HepG2 (cell line): ENCODE data around the gene RIMS3. TPM values are rescaled to one million over a fixed set of nuclear protein-coding genes. Genes with fewer than 3 reads are reported as not detected.

ENCODE experiments used
- ATAC-seq: fragments of 200-7000 bp; cut with Tn5 transposase; 3 replicates; pipeline ENCODE4 v1.9.1; 2020; ENCODE audit warnings: mild to moderate bottlenecking, moderate library complexity
- BruUV-seq: library from RNA; stranded (reverse); fragments of 400-500 nt; replicated peaks from 2 replicates; lab custom pipeline; 2021; lab: Mats Ljungman, UMichigan
- CTCF ChIA-PET: fragments of 300-600 bp; formaldehyde crosslinking; extraction: SDS; loops from one replicate; lab custom pipeline; 2021; ENCODE audit warnings: low total read pairs, inconsistent platforms, low intra/inter-chr PET ratio; lab: Yijun Ruan, JAX
- POLR2A ChIA-PET: fragments of 350-600 bp; sonication (Branson Sonifier 250); formaldehyde crosslinking; loops from one replicate; lab custom pipeline; 2020; ENCODE audit warnings: antibody characterized with exemption, inconsistent platforms; lab: Yijun Ruan, JAX
- DNase-seq: peaks from one replicate; pipeline ENCODE4 v3.0.0-alpha.2; 2015; ENCODE audit warnings: low spot score
- FAIRE-seq: peaks from 3 replicates; lab custom pipeline; 2011; peaks lifted over from hg19 to GRCh38; lab: Jason Lieb, UNC
- H2AFZ ChIP-seq: one replicate; pipeline ENCODE4 v1.6.1; 2011; ENCODE audit warnings: low read length, inconsistent platforms
- H3K27ac ChIP-seq: fragments of 300-600 bp; 3 replicates; pipeline ENCODE4 v1.8.0; 2011; ENCODE audit warnings: mixed run types, mild to moderate bottlenecking, mixed read lengths, low read length, inconsistent platforms; ENCODE audit not compliant: insufficient read depth; ENCODE audit errors: extremely low read length
- H3K27me3 ChIP-seq, 2 experiments: fragments of 200-600 bp in 1 of 2; 2 replicates in 1 of 2; 3 replicates in 1 of 2; pipeline versions ENCODE4 v1.6.0 to v1.8.0; 2011; ENCODE audit warnings: low read length in 2 of 2, mild to moderate bottlenecking in 2 of 2, moderate library complexity in 2 of 2, inconsistent platforms in 1 of 2; ENCODE audit not compliant: insufficient read depth in 2 of 2, control insufficient read depth in 1 of 2
- H3K36me3 ChIP-seq, 2 experiments: fragments of 200-600 bp in 1 of 2; replicated peaks in 1 of 2; 2 replicates in 1 of 2; 3 replicates in 1 of 2; pipeline versions ENCODE4 v1.5.1 to v1.8.0; 2011; ENCODE audit warnings: low read length in 2 of 2, inconsistent platforms in 1 of 2; ENCODE audit not compliant: insufficient read depth in 2 of 2, control insufficient read depth in 1 of 2
- H3K4me1 ChIP-seq: 2 replicates; pipeline ENCODE4 v1.5.1; 2012; ENCODE audit warnings: low read length, inconsistent platforms; ENCODE audit not compliant: insufficient read depth
- H3K4me2 ChIP-seq: 2 replicates; pipeline ENCODE4 v1.6.0; 2011; ENCODE audit warnings: low read depth, low read length, inconsistent platforms
- H3K4me3 ChIP-seq, 3 experiments: fragments of 200-600 bp in 1 of 3; sonication (generic), shearing (Covaris generic) in 1 of 3; replicated peaks in 1 of 3; 2 replicates each; pipeline ENCODE4 v1.5.1; 2011 to 2016; ENCODE audit warnings: low read length in 3 of 3, inconsistent platforms in 2 of 3, low read depth in 2 of 3, mild to moderate bottlenecking in 2 of 3, control low read depth in 1 of 3, mixed read lengths in 1 of 3; ENCODE audit not compliant: insufficient read depth in 1 of 3
- H3K79me2 ChIP-seq: one replicate; pipeline ENCODE4 v1.6.1; 2011; ENCODE audit warnings: low read length, inconsistent platforms; ENCODE audit not compliant: insufficient read depth
- H3K9ac ChIP-seq: 2 replicates; pipeline ENCODE4 v1.6.0; 2011; ENCODE audit warnings: mild to moderate bottlenecking, low read depth, low read length, inconsistent platforms; ENCODE audit not compliant: insufficient read depth
- H3K9me3 ChIP-seq: 2 replicates; pipeline ENCODE4 v1.5.1; 2012; ENCODE audit warnings: mild to moderate bottlenecking, low read length
- H4K20me1 ChIP-seq: 2 replicates; pipeline ENCODE4 v1.6.0; 2011; ENCODE audit warnings: inconsistent platforms, mild to moderate bottlenecking, low read length, moderate library complexity; ENCODE audit not compliant: insufficient read depth
- CERS6 ChIP-seq: sonication (generic); formaldehyde crosslinking; IDR thresholded peaks from 2 replicates; pipeline ENCODE4 v1.5.0; 2020; ENCODE audit warnings: missing genetic modification reagents
- MIER2 ChIP-seq: IDR thresholded peaks from 2 replicates; pipeline ENCODE4 v1.6.1; 2016; ENCODE audit warnings: missing biosample characterization, missing genetic modification reagents
- NPAS2 ChIP-seq: sonication (generic); formaldehyde crosslinking; IDR thresholded peaks from 2 replicates; pipeline ENCODE4 v1.8.0; 2022; ENCODE audit warnings: mild to moderate bottlenecking, missing genetic modification reagents, borderline replicate concordance
- NR2C2 ChIP-seq: sonication (generic); formaldehyde crosslinking; IDR thresholded peaks from 2 replicates; pipeline ENCODE4 v1.4.0; 2020; ENCODE audit warnings: missing genetic modification reagents, mild to moderate bottlenecking, moderate library complexity, borderline replicate concordance
- RBAK ChIP-seq: sonication (generic); formaldehyde crosslinking; IDR thresholded peaks from 2 replicates; pipeline ENCODE4 v1.5.1; 2020; ENCODE audit warnings: mild to moderate bottlenecking, missing genetic modification reagents
- SRSF1 ChIP-seq: fragments of 200-400 bp; formaldehyde crosslinking; optimal IDR thresholded peaks from 2 replicates; pipeline ENCODE3; 2017; ENCODE audit warnings: mild to moderate bottlenecking, low read depth, low read length, moderate library complexity
- TSC22D2 ChIP-seq: sonication (generic); formaldehyde crosslinking; IDR thresholded peaks from 2 replicates; pipeline ENCODE4 v1.5.1; 2020; ENCODE audit warnings: missing genetic modification reagents, mild to moderate bottlenecking, borderline replicate concordance
- ZFP91 ChIP-seq: sonication (generic); formaldehyde crosslinking; IDR thresholded peaks from 2 replicates; pipeline ENCODE4 v1.9.0; 2022; ENCODE audit warnings: missing genetic modification reagents, mild to moderate bottlenecking, borderline replicate concordance
- ZNF160 ChIP-seq: sonication (generic); formaldehyde crosslinking; IDR thresholded peaks from 2 replicates; pipeline ENCODE4 v1.8.0; 2022; ENCODE audit warnings: mild to moderate bottlenecking, inconsistent platforms, missing genetic modification reagents
- ZNF224 ChIP-seq: sonication (generic); formaldehyde crosslinking; IDR thresholded peaks from 2 replicates; pipeline ENCODE4 v1.5.0; 2020; ENCODE audit warnings: mild to moderate bottlenecking, missing genetic modification reagents
- ZNF264 ChIP-seq: sonication (generic); formaldehyde crosslinking; IDR thresholded peaks from 2 replicates; pipeline ENCODE4 v1.4.0; 2020; ENCODE audit warnings: missing genetic modification reagents
- ZNF616 ChIP-seq: sonication (generic); formaldehyde crosslinking; IDR thresholded peaks from 2 replicates; pipeline ENCODE4 v1.5.0; 2020; ENCODE audit warnings: low read depth, mild to moderate bottlenecking, missing genetic modification reagents
- ZNF672 ChIP-seq: sonication (generic); formaldehyde crosslinking; IDR thresholded peaks from 2 replicates; pipeline ENCODE4 v1.8.1; 2022; ENCODE audit warnings: missing genetic modification reagents
- ZNF747 ChIP-seq: sonication (generic); formaldehyde crosslinking; IDR thresholded peaks from 2 replicates; pipeline ENCODE4 v1.8.1; 2023; ENCODE audit warnings: missing genetic modification reagents, mild to moderate bottlenecking, borderline replicate concordance
- ZSCAN12 ChIP-seq: sonication (generic); formaldehyde crosslinking; IDR thresholded peaks from 2 replicates; pipeline ENCODE4 v1.9.0; 2021; ENCODE audit warnings: mild to moderate bottlenecking, missing genetic modification reagents
- WGBS: methylation state at CpG from one replicate; pipeline ENCODE4 v1.1.6; 2017; ENCODE audit warnings: low lambda C conversion rate; 5-methylcytosine and 5-hydroxymethylcytosine counted together
- in situ Hi-C: cut with HindIII; loops from 2 replicates; pipeline ENCODE4 v1.10.0; 2017; ENCODE audit warnings: low pct_unique_long_range_greater_than_20kb; ENCODE audit not compliant: extremely low pct_ligation_motif_present
- intact Hi-C: fragments of 100-400 bp; cut with micrococcal nuclease; formaldehyde crosslinking; loops from one replicate; pipeline ENCODE4 v1.10.0; 2022; ENCODE audit not compliant: unreplicated experiment
- polyA plus RNA-seq, 8 experiments: library from polyadenylated mRNA; depleted of rRNA in 3 of 8; stranded (reverse) in 7 of 8; unstranded in 1 of 8; fragments of >200 nt; fragmentation: Illumina TruSeq in 4 of 8; extraction: Trizol in 4 of 8; gene quantifications; 2 replicates each; pipeline versions ENCODE4 v1.2.1 to v1.2.3, GENCODE V29; 2011 to 2016; ENCODE audit warnings: low read depth in 4 of 8, missing spikeins in 1 of 8, mixed read lengths in 1 of 8; ENCODE audit not compliant: insufficient read depth in 1 of 8
- total RNA-seq, 5 experiments: library from RNA; depleted of rRNA; stranded (reverse); fragments of >200 nt; fragmentation: Illumina TruSeq; extraction: Trizol; gene quantifications; 2 replicates each; pipeline ENCODE4 v1.2.3, GENCODE V29; 2016; ENCODE audit warnings: low read depth in 1 of 5
- TF ChIP-seq, protein P1 (sequence below): sonication (generic); formaldehyde crosslinking; IDR thresholded peaks from 2 replicates; pipeline ENCODE4 v1.5.1; 2020; ENCODE audit warnings: mild to moderate bottlenecking, missing genetic modification reagents, borderline replicate concordance
- TF ChIP-seq, protein P2 (sequence below): sonication (generic); formaldehyde crosslinking; IDR thresholded peaks from 2 replicates; pipeline ENCODE4 v1.4.0; 2020; ENCODE audit warnings: mild to moderate bottlenecking, missing genetic modification reagents

RIMS3 gene
- total and polyA plus RNA-seq, 2 of the 13 experiments (the other 11 are each of a cell fraction or from before 2014, with no cell fraction given) = 2.1 to 5.4 TPM

GRCh38 chr1:40662151-40662550 is 3.3 kb downstream of the RIMS3 start:
- ATAC-seq (no peak), FAIRE-seq (no peak), DNase-seq (no peak)
- H3K4me2 ChIP-seq = no peak overlapping the region
- no TSS peak for BruUV-seq
- WGBS = 77% methylated on average over 6 of the region's 6 CpGs
- POLR2A ChIA-PET = interaction anchor here (1.0 kb wide), 1 partner anchor 29 kb away, joined by 4 read pairs; the partner anchor contains the start of gene NFYC
- H3K36me3 ChIP-seq = no peaks in the 10 kb centered on the region
- CTCF ChIA-PET = no interaction called here
- peaks cover 57% of the 10 kb centered on the region for H3K4me1 ChIP-seq
- no peak overlapping the region for H3K27ac ChIP-seq
- no peak overlapping the region for H3K4me3 ChIP-seq
- intact Hi-C loops (no loop called here), in situ Hi-C loops (loop anchor here (10.0 kb wide), 1 partner anchor 47 kb away; no protein-coding TSS in a partner anchor)
- H3K9me3 ChIP-seq = no peaks in the 10 kb centered on the region
- no peak overlapping the region for H3K9ac ChIP-seq
- H3K79me2 ChIP-seq = no peaks in the 10 kb centered on the region
- H4K20me1 ChIP-seq = no peaks in the 10 kb centered on the region
- H3K27me3 ChIP-seq = no peaks in the 10 kb centered on the region; a peak in 1 of 5 replicates
- no peak overlapping the region for H2AFZ ChIP-seq
- TF ChIP-seq ZFP91 (CRISPR knock-in tag) = no peak
- no peak for TF ChIP-seq ZSCAN12 (CRISPR knock-in tag)
- TF ChIP-seq, protein P1, sequence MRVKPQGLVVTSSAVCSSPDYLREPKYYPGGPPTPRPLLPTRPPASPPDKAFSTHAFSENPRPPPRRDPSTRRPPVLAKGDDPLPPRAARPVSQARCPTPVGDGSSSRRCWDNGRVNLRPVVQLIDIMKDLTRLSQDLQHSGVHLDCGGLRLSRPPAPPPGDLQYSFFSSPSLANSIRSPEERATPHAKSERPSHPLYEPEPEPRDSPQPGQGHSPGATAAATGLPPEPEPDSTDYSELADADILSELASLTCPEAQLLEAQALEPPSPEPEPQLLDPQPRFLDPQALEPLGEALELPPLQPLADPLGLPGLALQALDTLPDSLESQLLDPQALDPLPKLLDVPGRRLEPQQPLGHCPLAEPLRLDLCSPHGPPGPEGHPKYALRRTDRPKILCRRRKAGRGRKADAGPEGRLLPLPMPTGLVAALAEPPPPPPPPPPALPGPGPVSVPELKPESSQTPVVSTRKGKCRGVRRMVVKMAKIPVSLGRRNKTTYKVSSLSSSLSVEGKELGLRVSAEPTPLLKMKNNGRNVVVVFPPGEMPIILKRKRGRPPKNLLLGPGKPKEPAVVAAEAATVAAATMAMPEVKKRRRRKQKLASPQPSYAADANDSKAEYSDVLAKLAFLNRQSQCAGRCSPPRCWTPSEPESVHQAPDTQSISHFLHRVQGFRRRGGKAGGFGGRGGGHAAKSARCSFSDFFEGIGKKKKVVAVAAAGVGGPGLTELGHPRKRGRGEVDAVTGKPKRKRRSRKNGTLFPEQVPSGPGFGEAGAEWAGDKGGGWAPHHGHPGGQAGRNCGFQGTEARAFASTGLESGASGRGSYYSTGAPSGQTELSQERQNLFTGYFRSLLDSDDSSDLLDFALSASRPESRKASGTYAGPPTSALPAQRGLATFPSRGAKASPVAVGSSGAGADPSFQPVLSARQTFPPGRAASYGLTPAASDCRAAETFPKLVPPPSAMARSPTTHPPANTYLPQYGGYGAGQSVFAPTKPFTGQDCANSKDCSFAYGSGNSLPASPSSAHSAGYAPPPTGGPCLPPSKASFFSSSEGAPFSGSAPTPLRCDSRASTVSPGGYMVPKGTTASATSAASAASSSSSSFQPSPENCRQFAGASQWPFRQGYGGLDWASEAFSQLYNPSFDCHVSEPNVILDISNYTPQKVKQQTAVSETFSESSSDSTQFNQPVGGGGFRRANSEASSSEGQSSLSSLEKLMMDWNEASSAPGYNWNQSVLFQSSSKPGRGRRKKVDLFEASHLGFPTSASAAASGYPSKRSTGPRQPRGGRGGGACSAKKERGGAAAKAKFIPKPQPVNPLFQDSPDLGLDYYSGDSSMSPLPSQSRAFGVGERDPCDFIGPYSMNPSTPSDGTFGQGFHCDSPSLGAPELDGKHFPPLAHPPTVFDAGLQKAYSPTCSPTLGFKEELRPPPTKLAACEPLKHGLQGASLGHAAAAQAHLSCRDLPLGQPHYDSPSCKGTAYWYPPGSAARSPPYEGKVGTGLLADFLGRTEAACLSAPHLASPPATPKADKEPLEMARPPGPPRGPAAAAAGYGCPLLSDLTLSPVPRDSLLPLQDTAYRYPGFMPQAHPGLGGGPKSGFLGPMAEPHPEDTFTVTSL (CRISPR knock-in tag) = no peak
- TF ChIP-seq ZNF672 (CRISPR knock-in tag) = no peak
- no peak for TF ChIP-seq RBAK (CRISPR knock-in tag)
- TF ChIP-seq ZNF224 (CRISPR knock-in tag) = no peak
- no peak for TF ChIP-seq NPAS2 (CRISPR knock-in tag)
- no peak for TF ChIP-seq ZNF616 (CRISPR knock-in tag)
- TF ChIP-seq, protein P2, sequence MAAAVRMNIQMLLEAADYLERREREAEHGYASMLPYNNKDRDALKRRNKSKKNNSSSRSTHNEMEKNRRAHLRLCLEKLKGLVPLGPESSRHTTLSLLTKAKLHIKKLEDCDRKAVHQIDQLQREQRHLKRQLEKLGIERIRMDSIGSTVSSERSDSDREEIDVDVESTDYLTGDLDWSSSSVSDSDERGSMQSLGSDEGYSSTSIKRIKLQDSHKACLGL (CRISPR knock-in tag) = no peak
- TF ChIP-seq CERS6 = no peak
- no peak for TF ChIP-seq ZNF160 (CRISPR knock-in tag)
- TF ChIP-seq TSC22D2 (CRISPR knock-in tag) = no peak
- no peak for TF ChIP-seq MIER2 (CRISPR knock-in tag)
- no peak for TF ChIP-seq NR2C2 (CRISPR knock-in tag)
- TF ChIP-seq ZNF264 (CRISPR knock-in tag) = no peak
- no peak for TF ChIP-seq SRSF1
- no peak for TF ChIP-seq ZNF747
